Trophoblast cell (in vitro differentiated cells and primary cell): ENCODE data around the gene SNED1.

Experiments used
- DNase-seq, 2 donors: peaks; one replicate each; pipeline ENCODE4 v3.0.0-alpha.2; 2016
- H2AFZ ChIP-seq: 2 replicates; pipeline ENCODE4 v1.6.1; 2013; ENCODE audit warnings: low read length, moderate library complexity, mild to moderate bottlenecking; ENCODE audit not compliant: insufficient read depth, poor library complexity
- H2AK5ac ChIP-seq: 2 replicates; pipeline ENCODE4 v1.6.1; 2013; ENCODE audit warnings: mild to moderate bottlenecking, low read length
- H2BK120ac ChIP-seq: 2 replicates; pipeline ENCODE4 v1.6.1; 2013; ENCODE audit warnings: low read length, mild to moderate bottlenecking, moderate library complexity; ENCODE audit not compliant: insufficient read depth, poor library complexity
- H2BK12ac ChIP-seq: 2 replicates; pipeline ENCODE4 v1.6.1; 2013; ENCODE audit warnings: mild to moderate bottlenecking, low read length, moderate library complexity
- H2BK5ac ChIP-seq: 2 replicates; pipeline ENCODE4 v1.6.1; 2013; ENCODE audit warnings: low read length, low read depth, moderate library complexity, mild to moderate bottlenecking; ENCODE audit not compliant: poor library complexity
- H3K14ac ChIP-seq: 2 replicates; pipeline ENCODE4 v1.6.1; 2013; ENCODE audit warnings: mild to moderate bottlenecking, low read length
- H3K18ac ChIP-seq: 2 replicates; pipeline ENCODE4 v1.6.1; 2013; ENCODE audit warnings: mild to moderate bottlenecking, low read length
- H3K23ac ChIP-seq: 2 replicates; pipeline ENCODE4 v1.6.1; 2013; ENCODE audit warnings: low read length
- H3K27ac ChIP-seq: 2 replicates; pipeline ENCODE4 v1.5.1; 2013; ENCODE audit warnings: low read depth, mild to moderate bottlenecking, inconsistent platforms, low read length, moderate library complexity
- H3K27me3 ChIP-seq: 2 replicates; pipeline ENCODE4 v1.6.1; 2013; ENCODE audit warnings: inconsistent platforms, mild to moderate bottlenecking, low read length, moderate library complexity; ENCODE audit not compliant: insufficient read depth
- H3K36me3 ChIP-seq, 2 experiments: 1 replicate in 1 of 2; 2 replicates in 1 of 2; pipeline ENCODE4 v1.6.1; 2013; ENCODE audit warnings: low read length in 2 of 2, mild to moderate bottlenecking in 2 of 2, moderate library complexity in 1 of 2; ENCODE audit not compliant: insufficient read depth in 2 of 2, control insufficient read depth in 1 of 2
- H3K4ac ChIP-seq: 2 replicates; pipeline ENCODE4 v1.6.1; 2013; ENCODE audit warnings: low read depth, mild to moderate bottlenecking, low read length, moderate library complexity
- H3K4me1 ChIP-seq, 2 experiments: 1 replicate in 1 of 2; 2 replicates in 1 of 2; pipeline ENCODE4 v1.6.1; 2013; ENCODE audit warnings: low read length in 2 of 2, mild to moderate bottlenecking in 2 of 2, moderate library complexity in 1 of 2; ENCODE audit not compliant: insufficient read depth in 2 of 2, control insufficient read depth in 1 of 2
- H3K4me2 ChIP-seq: 2 replicates; pipeline ENCODE4 v1.6.1; 2013; ENCODE audit warnings: inconsistent platforms, mild to moderate bottlenecking, low read length, moderate library complexity
- H3K4me3 ChIP-seq: 2 replicates; pipeline ENCODE4 v1.5.1; 2013; ENCODE audit warnings: mild to moderate bottlenecking, low read depth, low read length, inconsistent platforms
- H3K79me1 ChIP-seq: one replicate; pipeline ENCODE4 v1.6.1; 2013; ENCODE audit warnings: low read length
- H3K79me2 ChIP-seq: 2 replicates; pipeline ENCODE4 v1.6.1; 2013; ENCODE audit warnings: low read length, mild to moderate bottlenecking; ENCODE audit not compliant: control insufficient read depth, insufficient read depth, poor library complexity
- H3K9ac ChIP-seq: 2 replicates; pipeline ENCODE4 v1.6.1; 2013; ENCODE audit warnings: mild to moderate bottlenecking, low read length
- H3K9me3 ChIP-seq: 2 replicates; pipeline ENCODE4 v1.6.1; 2013; ENCODE audit warnings: low read depth, mild to moderate bottlenecking, control low read depth, inconsistent platforms, low read length; ENCODE audit not compliant: insufficient read depth
- H4K12ac ChIP-seq: 2 replicates; pipeline ENCODE4 v1.6.1; 2013; ENCODE audit warnings: low read depth, mild to moderate bottlenecking, low read length, moderate library complexity
- H4K8ac ChIP-seq: 2 replicates; pipeline ENCODE4 v1.6.1; 2013; ENCODE audit warnings: low read depth, mild to moderate bottlenecking, low read length, moderate library complexity
- H4K91ac ChIP-seq: one replicate; pipeline ENCODE4 v1.6.1; 2013; ENCODE audit warnings: low read depth, mild to moderate bottlenecking, low read length, moderate library complexity
- WGBS: extraction: QIAGEN DNeasy Blood & Tissue Kit; methylation state at CpG from one replicate; pipeline ENCODE4 v1.1.7; 2013; ENCODE audit warnings: missing lambda C conversion rate; ENCODE audit not compliant: insufficient read length, insufficient coverage; ENCODE audit errors: extremely low coverage; 5-methylcytosine and 5-hydroxymethylcytosine counted together

The SNED1 gene

GRCh38 chr2:240992572-240993291 lies 5.7 kb upstream of the SNED1 start:
- H4K91ac ChIP-seq, result no peak overlapping the region
- WGBS, result no CpG with 5 or more reads among the region's 20 CpGs
- H3K9ac ChIP-seq, result no peak overlapping the region
- no peak overlapping the region for H2BK12ac ChIP-seq
- no peak overlapping the region for H2AFZ ChIP-seq
- no peak overlapping the region for H3K4me3 ChIP-seq
- DNase-seq, result no peak
- H3K14ac ChIP-seq, result no peak overlapping the region
- no peak overlapping the region for H3K27ac ChIP-seq
- no peaks in the 10 kb centered on the region for H3K79me2 ChIP-seq
- H4K8ac ChIP-seq, result no peak overlapping the region
- H2BK5ac ChIP-seq, result no peak overlapping the region
- H2BK120ac ChIP-seq, result no peak overlapping the region
- H3K9me3 ChIP-seq, result peaks cover 18% of the 10 kb centered on the region
- H3K4ac ChIP-seq, result no peak overlapping the region
- H3K27me3 ChIP-seq, result no peaks in the 10 kb centered on the region
- no peak overlapping the region for H2AK5ac ChIP-seq
- no peak overlapping the region for H3K4me2 ChIP-seq
- no peak overlapping the region for H3K18ac ChIP-seq
- H3K23ac ChIP-seq, result no peak overlapping the region
- H3K79me1 ChIP-seq, result no peaks in the 10 kb centered on the region
- no peak overlapping the region for H4K12ac ChIP-seq
- H3K36me3 ChIP-seq, result no peaks in the 10 kb centered on the region
- H3K4me1 ChIP-seq, result no peaks in the 10 kb centered on the region

- no peak overlapping the region for H4K12ac ChIP-seq
- no peak overlapping the region for H4K8ac ChIP-seq
- H3K9me3 ChIP-seq, result peaks cover 11% of the 10 kb centered on the region
- no peak overlapping the region for H3K27ac ChIP-seq
- no peak overlapping the region for H3K4me3 ChIP-seq
- H3K9ac ChIP-seq, result no peak overlapping the region
- no peak overlapping the region for H2BK5ac ChIP-seq
- H3K18ac ChIP-seq, result no peak overlapping the region
- H3K79me2 ChIP-seq, result no peaks in the 10 kb centered on the region
- peaks cover under 1% of the 10 kb centered on the region for H3K27me3 ChIP-seq
- H4K91ac ChIP-seq, result no peak overlapping the region
- no CpG with 5 or more reads among the region's 19 CpGs for WGBS
- H3K4me1 ChIP-seq, result peaks cover 0 to 5% of the 10 kb centered on the region in 2 experiments
- no peak overlapping the region for H2BK120ac ChIP-seq
- no peaks in the 10 kb centered on the region for H3K36me3 ChIP-seq
- DNase-seq, result no peak
- no peak overlapping the region for H2AK5ac ChIP-seq
- H2AFZ ChIP-seq, result no peak overlapping the region
- no peak overlapping the region for H3K4ac ChIP-seq
- H3K14ac ChIP-seq, result no peak overlapping the region
- H3K79me1 ChIP-seq, result peaks cover 2% of the 10 kb centered on the region
- no peak overlapping the region for H3K4me2 ChIP-seq
- no peak overlapping the region for H3K23ac ChIP-seq
- H2BK12ac ChIP-seq, result no peak overlapping the region
Observed at GRCh38 chr2:240993446-240994170, 4.8 kb upstream of the SNED1 start.

- Histone ChIP-seq H4K91ac (no peak overlapping the region), H3K4me2 (no peak overlapping the region), H3K27me3 (peaks cover 8% of the 10 kb centered on the region), H2BK12ac (no peak overlapping the region), H3K27ac (no peak overlapping the region), H3K36me3 (no peaks in the 10 kb centered on the region), H3K79me1 (peaks cover 2% of the 10 kb centered on the region), H4K12ac (no peak overlapping the region), H3K18ac (no peak overlapping the region), H3K79me2 (no peaks in the 10 kb centered on the region), H3K4ac (no peak overlapping the region), H3K9ac (no peak overlapping the region), H3K23ac (no peak overlapping the region), H4K8ac (no peak overlapping the region), H2AFZ (no peak overlapping the region), H3K4me1 (peaks cover 0 to 10% of the 10 kb centered on the region in 2 experiments), H3K14ac (no peak overlapping the region), H2BK120ac (no peak overlapping the region), H3K9me3 (peaks cover 7% of the 10 kb centered on the region), H2BK5ac (no peak overlapping the region), H2AK5ac (no peak overlapping the region), H3K4me3 (no peak overlapping the region)
- no peak for DNase-seq
- WGBS, result no CpG with 5 or more reads among the region's 16 CpGs
Observed at GRCh38 chr2:240994171-240994896, 4.1 kb upstream of the SNED1 start.

GRCh38 chr2:240995041-240996021 lies 3.1 kb upstream of the SNED1 start:
- no peak overlapping the region for H2BK5ac ChIP-seq
- peaks cover 0 to 10% of the 10 kb centered on the region in 2 experiments for H3K4me1 ChIP-seq
- H4K8ac ChIP-seq, result no peak overlapping the region
- H3K79me2 ChIP-seq, result no peaks in the 10 kb centered on the region
- H3K18ac ChIP-seq, result no peak overlapping the region
- H2BK120ac ChIP-seq, result no peak overlapping the region
- H2BK12ac ChIP-seq, result no peak overlapping the region
- H3K4me2 ChIP-seq, result no peak overlapping the region
- no peaks in the 10 kb centered on the region for H3K36me3 ChIP-seq
- H3K4ac ChIP-seq, result no peak overlapping the region
- no peak overlapping the region for H3K14ac ChIP-seq
- no peak overlapping the region for H4K12ac ChIP-seq
- H3K4me3 ChIP-seq, result no peak overlapping the region
- H3K9me3 ChIP-seq, result peaks cover 11% of the 10 kb centered on the region
- no peak overlapping the region for H3K27ac ChIP-seq
- peaks cover 2% of the 10 kb centered on the region for H3K79me1 ChIP-seq
- H3K9ac ChIP-seq, result no peak overlapping the region
- no peak overlapping the region for H2AK5ac ChIP-seq
- no peak overlapping the region for H4K91ac ChIP-seq
- no peak overlapping the region for H3K23ac ChIP-seq
- WGBS, result no CpG with 5 or more reads among the region's 24 CpGs
- H3K27me3 ChIP-seq, result peaks cover 11% of the 10 kb centered on the region
- no peak overlapping the region for H2AFZ ChIP-seq
- DNase-seq, result no peak
